Endometrial microvascular endothelial cells (primary cell): Measurements from ENCODE around the gene PHF10. TPM values are rescaled to one million over a fixed set of nuclear protein-coding genes. Genes with fewer than 3 reads are reported as not detected.
"Not testable (repeated sequence)": the region's sequence is repeated elsewhere in the genome, so short reads cannot be mapped to it uniquely, and the experiment has no call there.

ENCODE experiments used
- in situ Hi-C: cut with HindIII; loops from 2 replicates; pipeline ENCODE4 v1.10.0; 2017; ENCODE audit warnings: low sequenced_read_pairs, low pct_unique_long_range_greater_than_20kb; ENCODE audit errors: inconsistent ontology term
- total RNA-seq: library from RNA; depleted of rRNA; stranded (reverse); fragments of >200 nt; gene quantifications from one replicate; pipeline ENCODE4 v1.2.3, GENCODE V29; 2015; ENCODE audit errors: inconsistent ontology term

PHF10 gene
- 49.0 TPM for total RNA-seq

GRCh38 chr6:169724494-169725124 lies at the start of gene PHF10:
PHF10 (minus strand) TSS chr6:169724500; CDS start chr6:169723931, 569 bp downstream.
- in situ Hi-C loops, result no loop called here

GRCh38 chr6:169766921-169767736 lies 42.8 kb upstream of the PHF10 start:
- in situ Hi-C loops, result no loop called here

GRCh38 chr6:169766232-169766631 lies 41.9 kb upstream of the PHF10 start:
- in situ Hi-C loops, result no loop called here

- in situ Hi-C loops, result not testable (repeated sequence)
These were observed 41.5 kb upstream of the PHF10 start for GRCh38 chr6:169765789-169766188.

GRCh38 chr6:169763881-169764280 lies 39.6 kb upstream of the PHF10 start:
- in situ Hi-C loops, result no loop called here

GRCh38 chr6:169763308-169763707 lies 39.0 kb upstream of the PHF10 start:
- in situ Hi-C loops, result no loop called here

GRCh38 chr6:169755162-169755561 lies 30.9 kb upstream of the PHF10 start:
- in situ Hi-C loops, result no loop called here

- in situ Hi-C loops, result no loop called here
These were observed 27.8 kb upstream of the PHF10 start for GRCh38 chr6:169752074-169752623.

GRCh38 chr6:169751242-169752073 lies 27.2 kb upstream of the PHF10 start, which contains the start of the genes DYNLT2 and ERMARD:
DYNLT2 (minus strand) TSS chr6:169751572; CDS start chr6:169751458, 114 bp downstream.
ERMARD (plus strand) TSS chr6:169751622; CDS start chr6:169751658, 36 bp downstream.
- in situ Hi-C loops, result no loop called here

- in situ Hi-C loops, result no loop called here
These were observed 22.3 kb upstream of the PHF10 start for GRCh38 chr6:169746556-169746955.

- in situ Hi-C loops, result no loop called here
These were observed 21.1 kb upstream of the PHF10 start for GRCh38 chr6:169745405-169745804.

GRCh38 chr6:169741344-169741743 lies 17.0 kb upstream of the PHF10 start:
- in situ Hi-C loops, result no loop called here

- in situ Hi-C loops, result no loop called here
These were observed 14.8 kb upstream of the PHF10 start for GRCh38 chr6:169738976-169739529.

- in situ Hi-C loops, result no loop called here
These were observed 14.1 kb upstream of the PHF10 start for GRCh38 chr6:169738204-169738975.

- in situ Hi-C loops, result no loop called here
These were observed 5.7 kb upstream of the PHF10 start for GRCh38 chr6:169729961-169730360.

GRCh38 chr6:169726963-169727362 lies 2.7 kb upstream of the PHF10 start:
- in situ Hi-C loops, result no loop called here

GRCh38 chr6:169726049-169726400 lies 1.7 kb upstream of the PHF10 start:
- in situ Hi-C loops, result no loop called here
